Esophagus muscularis mucosa (tissue), 4 donors: Measurements from ENCODE around the gene SNAP47. TPM values are rescaled to one million over a fixed set of nuclear protein-coding genes. Genes with fewer than 3 reads are reported as not detected.

Experiments
- DNase-seq: peaks from one replicate; pipeline ENCODE4 v3.0.0-alpha.2; 2017; ENCODE audit errors: extremely low spot score
- H3K27ac ChIP-seq, 4 donors: fragments of 200-600 bp; sonication (generic); replicated peaks in 1 of 4; 1 replicate in 3 of 4; 2 replicates in 1 of 4; pipeline ENCODE4 v1.5.1; 2016 to 2019; ENCODE audit warnings: mild to moderate bottlenecking in 1 of 4
- H3K27me3 ChIP-seq, 4 donors: fragments of 200-600 bp; sonication (generic); one replicate each; pipeline versions ENCODE4 v1.5.1 to v1.6.0; 2016 to 2019
- H3K36me3 ChIP-seq, 4 donors: fragments of 200-600 bp; sonication (generic); one replicate each; pipeline ENCODE4 v1.5.1; 2016 to 2019
- H3K4me1 ChIP-seq, 4 donors: fragments of 200-600 bp; sonication (generic); one replicate each; pipeline ENCODE4 v1.5.1; 2016 to 2019
- H3K4me3 ChIP-seq, 4 donors: fragments of 200-600 bp; sonication (generic); 1 replicate in 2 of 4; 2 replicates in 2 of 4; pipeline ENCODE4 v1.5.1; 2016 to 2019; ENCODE audit warnings: mild to moderate bottlenecking in 4 of 4, moderate library complexity in 1 of 4
- H3K9me3 ChIP-seq, 4 donors: fragments of 200-600 bp; sonication (generic); 1 replicate in 3 of 4; 2 replicates in 1 of 4; pipeline ENCODE4 v1.5.1; 2016 to 2019
- CTCF ChIP-seq, 3 experiments: fragments of 200-600 bp in 2 of 3; fragments of 450-650 bp in 1 of 3; sonication (generic) in 2 of 3; IDR thresholded peaks; one replicate each; pipeline ENCODE4 v1.5.1; 2017 to 2019; ENCODE audit warnings: antibody characterized with exemption in 3 of 3, mild to moderate bottlenecking in 2 of 3, moderate library complexity in 1 of 3
- EP300 ChIP-seq: sonication (generic); formaldehyde crosslinking; IDR thresholded peaks from one replicate; pipeline ENCODE4 v1.6.1; 2017; ENCODE audit warnings: antibody characterized with exemption
- POLR2A ChIP-seq: fragments of 450-650 bp; IDR thresholded peaks from one replicate; pipeline ENCODE4 v1.6.1; 2017; ENCODE audit warnings: antibody characterized with exemption, moderate library complexity, mild to moderate bottlenecking, low read depth
- POLR2AphosphoS5 ChIP-seq, 2 donors: sonication (generic); formaldehyde crosslinking; IDR thresholded peaks; one replicate each; pipeline ENCODE4 v1.6.1; 2017; ENCODE audit warnings: antibody characterized with exemption in 2 of 2
- WGBS: methylation state at CpG from one replicate; pipeline ENCODE4 v1.1.5; 2018; 5-methylcytosine and 5-hydroxymethylcytosine counted together
- intact Hi-C: fragments of 100-400 bp; cut with DNase I; formaldehyde crosslinking; loops from one replicate; pipeline ENCODE4 v1.15.1; 2023
- total RNA-seq, 4 donors: library from RNA; depleted of rRNA; stranded (reverse); fragments of >200 nt; gene quantifications; one replicate each; pipeline versions ENCODE4 v1.1.0 to v1.2.1, GENCODE V29; 2016

SNAP47 gene
- total RNA-seq, 4 donors from 2014 or later, result 26.6 to 41.0 (median 38.8) TPM

GRCh38 chr1:227781314-227781930, 46.2 kb downstream of the SNAP47 start:
- no peak for DNase-seq
- Histone ChIP-seq H3K9me3 (no peaks in the 10 kb centered on the region), H3K27ac (no peak overlapping the region), H3K4me1 (peaks cover 4 to 12% (median 6%) of the 10 kb centered on the region in 4 donors), H3K36me3 (peaks cover 0 to 39% (median 27%) of the 10 kb centered on the region in 4 donors), H3K27me3 (no peaks in the 10 kb centered on the region), H3K4me3 (no peak overlapping the region)
- intact Hi-C loops, result no loop called here
- no peak for TF ChIP-seq CTCF (IDR thresholded peaks at IDR 0.05)
- TF ChIP-seq EP300, result no peak
- 95% methylated on average over 9 of the region's 15 CpGs for WGBS

DNA sequence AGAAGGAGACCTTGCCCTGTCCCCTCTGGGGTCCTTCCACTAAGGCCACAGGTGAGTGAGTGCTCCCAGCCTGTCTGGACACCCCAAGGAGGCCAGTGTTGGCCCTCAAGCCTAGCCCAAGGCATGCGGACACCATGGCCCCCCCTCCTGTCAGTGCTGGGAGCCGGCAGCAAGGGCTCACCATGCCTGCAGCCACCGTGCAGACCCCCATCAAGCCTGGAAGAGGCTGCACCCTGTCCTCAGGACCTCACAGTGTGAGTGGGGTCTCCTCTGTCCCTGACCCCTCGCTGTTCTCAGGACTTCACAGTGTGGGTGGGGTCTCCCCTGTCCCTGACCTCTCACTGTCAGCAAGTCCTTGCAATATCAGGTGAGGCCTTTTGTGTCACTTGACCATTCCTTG, 47.0 kb downstream of the SNAP47 start:
- 100% methylated on average over 1 of the region's 4 CpGs for WGBS
- intact Hi-C loops, result no loop called here
- H3K36me3 ChIP-seq, result peaks cover 0 to 35% (median 23%) of the 10 kb centered on the region in 4 donors
- DNase-seq, result no peak
- peaks cover 12 to 21% (median 14%) of the 10 kb centered on the region in 4 donors for H3K4me1 ChIP-seq
- H3K27ac ChIP-seq, result no peak overlapping the region
- H3K27me3 ChIP-seq, result no peaks in the 10 kb centered on the region
- no peak for TF ChIP-seq EP300
- TF ChIP-seq POLR2A, result no peak
- TF ChIP-seq POLR2AphosphoS5 (IDR thresholded peaks at IDR 0.05), result no peak
- TF ChIP-seq CTCF (IDR thresholded peaks at IDR 0.05), result no peak
- H3K4me3 ChIP-seq, result no peak overlapping the region
- H3K9me3 ChIP-seq, result no peaks in the 10 kb centered on the region

- no peaks in the 10 kb centered on the region for H3K9me3 ChIP-seq
- no peak for DNase-seq
- H3K36me3 ChIP-seq, result peaks cover 0 to 22% (median 18%) of the 10 kb centered on the region in 4 donors
- peaks cover 16 to 39% (median 29%) of the 10 kb centered on the region in 4 donors for H3K4me1 ChIP-seq
- no peak for TF ChIP-seq POLR2A
- TF ChIP-seq CTCF (IDR thresholded peaks at IDR 0.05), result no peak
- no peak for TF ChIP-seq EP300
- no peak for TF ChIP-seq POLR2AphosphoS5 (IDR thresholded peaks at IDR 0.05)
- H3K27ac ChIP-seq, result no peak overlapping the region
- 88% methylated on average over 13 of the region's 13 CpGs for WGBS
- H3K27me3 ChIP-seq, result no peaks in the 10 kb centered on the region
- no peak overlapping the region for H3K4me3 ChIP-seq
- intact Hi-C loops, result no loop called here
These were observed 50.0 kb downstream of the SNAP47 start for GRCh38 chr1:227785094-227785804.

GRCh38 chr1:227785805-227786671, 50.8 kb downstream of the SNAP47 start:
- whole genome bisulfite sequencing, result 62% methylated on average over 14 of the region's 19 CpGs
- DNase-seq, result no peak
- Histone ChIP-seq H3K4me3 (peak overlapping the region in 2 of 4 donors; percentile 64 to 69), H3K4me1 (peaks cover 16 to 39% (median 29%) of the 10 kb centered on the region in 4 donors), H3K27ac (no peak overlapping the region), H3K27me3 (no peaks in the 10 kb centered on the region), H3K36me3 (peaks cover 0 to 14% (median 11%) of the 10 kb centered on the region in 4 donors), H3K9me3 (no peaks in the 10 kb centered on the region)
- TF ChIP-seq POLR2A (no peak), EP300 (no peak), POLR2AphosphoS5 (IDR thresholded peaks at IDR 0.05) (no peak), CTCF (IDR thresholded peaks at IDR 0.05) (no peak)
- intact Hi-C loops, result no loop called here
